ENCODE results near the gene TSPYL1. TPM values are rescaled to one million over a fixed set of nuclear protein-coding genes. Genes with fewer than 3 reads are reported as not detected.

TSPYL1 gene
- total and polyA plus RNA-seq, 8 donors = 61.9 to 100 (median 81.5) TPM

GRCh38 chr6:116278481-116278829, 1.3 kb downstream of the TSPYL1 start:
- intact Hi-C loops (cut with DNase I) = no loop called here
- no peak for TF ChIP-seq CTCF (IDR thresholded peaks at IDR 0.05)
- H3K9me3 ChIP-seq = no peaks in the 10 kb centered on the region
- H3K27me3 ChIP-seq = no peaks in the 10 kb centered on the region
- H3K36me3 ChIP-seq = peaks cover 0 to 11% of the 10 kb centered on the region in 2 donors
- peak overlapping the region; percentile 98 to 99 for H3K27ac ChIP-seq
- H3K4me3 ChIP-seq = peak overlapping the region; percentile 88 to 95
- ATAC-seq (no peak), DNase-seq (no peak)
- peaks cover 28 to 61% of the 10 kb centered on the region in 2 donors for H3K4me1 ChIP-seq

- Histone ChIP-seq H3K9me3 (no peaks in the 10 kb centered on the region), H3K4me1 (peaks cover 28 to 61% of the 10 kb centered on the region in 2 donors), H3K27ac (no peak overlapping the region), H3K4me3 (peak overlapping the region; percentile 88 to 95), H3K27me3 (no peaks in the 10 kb centered on the region), H3K36me3 (peaks cover 0 to 15% of the 10 kb centered on the region in 2 donors)
- ATAC-seq (no peak), DNase-seq (no peak)
- no peak for TF ChIP-seq CTCF (IDR thresholded peaks at IDR 0.05)
- intact Hi-C loops (cut with DNase I) = no loop called here
These were observed 2.6 kb downstream of the TSPYL1 start for GRCh38 chr6:116277124-116277523.

- Histone ChIP-seq H3K4me1 (peaks cover 16 to 31% of the 10 kb centered on the region in 2 donors), H3K9me3 (no peaks in the 10 kb centered on the region), H3K36me3 (peaks cover 0 to 24% of the 10 kb centered on the region in 2 donors), H3K27me3 (no peaks in the 10 kb centered on the region), H3K4me3 (no peak overlapping the region), H3K27ac (no peak overlapping the region)
- intact Hi-C loops (cut with DNase I) = no loop called here
- DNase-seq = no peak
- TF ChIP-seq CTCF (IDR thresholded peaks at IDR 0.05) = no peak
- no peak for ATAC-seq
These were observed 8.5 kb downstream of the TSPYL1 start for GRCh38 chr6:116271149-116271708.

GRCh38 chr6:116268589-116269293, 11.0 kb downstream of the TSPYL1 start:
- H3K27me3 ChIP-seq = no peaks in the 10 kb centered on the region
- peak; percentile 96 for ATAC-seq
- intact Hi-C loops (cut with DNase I) = no loop called here
- peaks cover 0 to 6% of the 10 kb centered on the region in 2 donors for H3K4me1 ChIP-seq
- H3K36me3 ChIP-seq = peaks cover 0 to 16% of the 10 kb centered on the region in 2 donors
- no peak overlapping the region for H3K4me3 ChIP-seq
- no peak overlapping the region for H3K27ac ChIP-seq
- DNase-seq = peak in 2 of 4 donors; percentile 62 to 80
- TF ChIP-seq CTCF (IDR thresholded peaks at IDR 0.05) = peak; percentile 62 to 77
- H3K9me3 ChIP-seq = no peaks in the 10 kb centered on the region

- H3K9me3 ChIP-seq = peaks cover 0 to 5% of the 10 kb centered on the region in 2 donors
- H3K27me3 ChIP-seq = no peaks in the 10 kb centered on the region
- peaks cover 0 to 6% of the 10 kb centered on the region in 2 donors for H3K4me1 ChIP-seq
- ATAC-seq (no peak), DNase-seq (no peak)
- peaks cover 0 to 12% of the 10 kb centered on the region in 2 donors for H3K36me3 ChIP-seq
- TF ChIP-seq CTCF (IDR thresholded peaks at IDR 0.05) = no peak
- intact Hi-C loops (cut with DNase I) = no loop called here
- H3K4me3 ChIP-seq = no peak overlapping the region
- no peak overlapping the region for H3K27ac ChIP-seq
These were observed 11.7 kb downstream of the TSPYL1 start for GRCh38 chr6:116267836-116268588.
